Aorta (tissue), 5 donors: ENCODE data around the gene SLC22A5. TPM values are rescaled to one million over a fixed set of nuclear protein-coding genes. Genes with fewer than 3 reads are reported as not detected.
"Not testable (repeated sequence)": the region's sequence is repeated elsewhere in the genome, so short reads cannot be mapped to it uniquely, and the experiment has no call there.

Experiments used
- ATAC-seq: fragments of 200-7000 bp; cut with Tn5 transposase; one replicate; pipeline ENCODE4 v1.9.1; 2022; ENCODE audit warnings: moderate library complexity; ENCODE audit not compliant: low FRiP score
- DNase-seq, 2 donors: peaks; one replicate each; pipeline ENCODE4 v3.0.0-alpha.2; 2020
- H3K27ac ChIP-seq, 2 donors: one replicate each; pipeline ENCODE4 v1.5.1; 2013; ENCODE audit warnings: low read length in 2 of 2, mild to moderate bottlenecking in 2 of 2, moderate library complexity in 2 of 2, control low read depth in 1 of 2, inconsistent platforms in 1 of 2, low read depth in 1 of 2
- H3K27me3 ChIP-seq, 2 donors: one replicate each; pipeline ENCODE4 v1.6.1; 2013; ENCODE audit warnings: control low read depth in 1 of 2, low read length in 1 of 2, mild to moderate bottlenecking in 1 of 2, moderate library complexity in 1 of 2; ENCODE audit not compliant: insufficient read depth in 2 of 2, control insufficient read depth in 1 of 2
- H3K36me3 ChIP-seq, 2 donors: one replicate each; pipeline ENCODE4 v1.6.1; 2013; ENCODE audit warnings: control low read depth in 1 of 2, low read length in 1 of 2, mild to moderate bottlenecking in 1 of 2; ENCODE audit not compliant: insufficient read depth in 2 of 2, control insufficient read depth in 1 of 2
- H3K4me1 ChIP-seq, 2 donors: one replicate each; pipeline ENCODE4 v1.6.1; 2013; ENCODE audit warnings: low read length in 2 of 2, control low read depth in 1 of 2, mild to moderate bottlenecking in 1 of 2, moderate library complexity in 1 of 2; ENCODE audit not compliant: insufficient read depth in 2 of 2, control insufficient read depth in 1 of 2
- H3K4me3 ChIP-seq, 2 donors: one replicate each; pipeline ENCODE4 v1.5.1; 2013; ENCODE audit warnings: low read length in 2 of 2, control low read depth in 1 of 2, mild to moderate bottlenecking in 1 of 2
- H3K9me3 ChIP-seq: one replicate; pipeline ENCODE4 v1.6.1; 2013; ENCODE audit warnings: mild to moderate bottlenecking, low read length; ENCODE audit not compliant: control insufficient read depth
- WGBS, 2 donors: extraction: QIAGEN DNeasy Blood & Tissue Kit; methylation state at CpG; one replicate each; pipeline ENCODE4 v1.1.7; 2013; 5-methylcytosine and 5-hydroxymethylcytosine counted together
- intact Hi-C, 2 donors: fragments of 100-400 bp; cut with DNase I; formaldehyde crosslinking; loops; one replicate each; pipeline versions ENCODE4 v1.14.2 to v1.15.0; 2022
- polyA plus RNA-seq, 2 donors: library from polyadenylated mRNA; stranded (reverse); fragments of 200-250 nt; gene quantifications; one replicate each; pipeline ENCODE4 v1.2.3, GENCODE V29; 2013
- total RNA-seq, 2 donors: library from RNA; stranded (reverse); fragmentation: NEBNext Ultra II Directional; extraction: Animal tissue kit (Norgen Biotek cat#: 25700); gene quantifications; one replicate each; pipeline ENCODE4 v1.2.1, GENCODE V29; 2021
- donor health status: healthy with polysubstance abuse.
- donor health status: Bipolar disorder and iron deficiency.
- donor health status: DM: no; HTN: no; CAD: no.
- donor health status: DM: no; HTN: no; CAD: no.
- donor health status: DM: yes; HTN: yes; CAD: no.

The SLC22A5 gene
- total and polyA plus RNA-seq, 4 donors = 7.6 to 14.4 (median 8.8) TPM

GRCh38 chr5:132396589-132397031, 27.1 kb downstream of the SLC22A5 start:
- H3K4me1 ChIP-seq = no peaks in the 10 kb centered on the region
- no peak for DNase-seq
- WGBS, 2 donors = 77 to 90% methylated on average over 1 of the region's 1 CpG
- peaks cover 0 to 4% of the 10 kb centered on the region in 2 donors for H3K36me3 ChIP-seq
- no peaks in the 10 kb centered on the region for H3K27me3 ChIP-seq
- H3K4me3 ChIP-seq = no peak overlapping the region
- no peak for ATAC-seq
- no peak overlapping the region for H3K27ac ChIP-seq
- intact Hi-C loops = no loop called here
- no peaks in the 10 kb centered on the region for H3K9me3 ChIP-seq

GRCh38 chr5:132397224-132397623, 27.7 kb downstream of the SLC22A5 start:
- H3K4me1 ChIP-seq = no peaks in the 10 kb centered on the region
- H3K36me3 ChIP-seq = peaks cover 0 to 4% of the 10 kb centered on the region in 2 donors
- DNase-seq (no peak), ATAC-seq (no peak)
- H3K9me3 ChIP-seq = no peaks in the 10 kb centered on the region
- H3K27me3 ChIP-seq = no peaks in the 10 kb centered on the region
- no peak overlapping the region for H3K4me3 ChIP-seq
- no peak overlapping the region for H3K27ac ChIP-seq
- intact Hi-C loops = no loop called here
- WGBS, 2 donors = 97 to 98% methylated on average over 2 of the region's 2 CpGs

- H3K36me3 ChIP-seq, H3K4me3 ChIP-seq, intact Hi-C loops, DNase-seq, H3K9me3 ChIP-seq, H3K4me1 ChIP-seq, H3K27ac ChIP-seq, ATAC-seq, H3K27me3 ChIP-seq: not testable (repeated sequence)
- 79 to 85% methylated on average over 12 of the region's 12 CpGs for whole genome bisulfite sequencing, 2 donors
Measured at GRCh38 chr5:132397936-132398675, 28.6 kb downstream of the SLC22A5 start.

GRCh38 chr5:132404041-132404440, 34.5 kb downstream of the SLC22A5 start:
- intact Hi-C loops, H3K27ac ChIP-seq, H3K4me3 ChIP-seq, H3K36me3 ChIP-seq, H3K4me1 ChIP-seq, ATAC-seq, DNase-seq, H3K27me3 ChIP-seq, H3K9me3 ChIP-seq: not testable (repeated sequence)
- WGBS, 2 donors = 77 to 86% methylated on average over 2 of the region's 2 CpGs

- no peak for DNase-seq
- no peaks in the 10 kb centered on the region for H3K36me3 ChIP-seq
- H3K27me3 ChIP-seq = no peaks in the 10 kb centered on the region
- ATAC-seq = no peak
- 90 to 93% methylated on average over 1 of the region's 1 CpG for WGBS, 2 donors
- H3K4me1 ChIP-seq = peaks cover 0 to 2% of the 10 kb centered on the region in 2 donors
- no peaks in the 10 kb centered on the region for H3K9me3 ChIP-seq
- intact Hi-C loops = no loop called here
- no peak overlapping the region for H3K27ac ChIP-seq
- no peak overlapping the region for H3K4me3 ChIP-seq
Measured at GRCh38 chr5:132405646-132406045, 36.1 kb downstream of the SLC22A5 start.

- intact Hi-C loops = no loop called here
- Histone ChIP-seq H3K4me1 (peaks cover 0 to 2% of the 10 kb centered on the region in 2 donors), H3K27ac (peak overlapping the region in 1 of 2 donors; percentile 40), H3K9me3 (no peaks in the 10 kb centered on the region), H3K27me3 (no peaks in the 10 kb centered on the region), H3K4me3 (no peak overlapping the region), H3K36me3 (no peaks in the 10 kb centered on the region)
- ATAC-seq = no peak
- 76 to 82% methylated on average over 4 of the region's 4 CpGs for WGBS, 2 donors
- no peak for DNase-seq
Measured at GRCh38 chr5:132406144-132406783, 36.8 kb downstream of the SLC22A5 start.

GRCh38 chr5:132407970-132408369, 38.5 kb downstream of the SLC22A5 start:
- ATAC-seq = no peak
- H3K27ac ChIP-seq = no peak overlapping the region
- 83 to 89% methylated on average over 3 of the region's 3 CpGs for WGBS, 2 donors
- no peaks in the 10 kb centered on the region for H3K27me3 ChIP-seq
- H3K9me3 ChIP-seq = no peaks in the 10 kb centered on the region
- intact Hi-C loops = no loop called here
- no peak overlapping the region for H3K4me3 ChIP-seq
- H3K4me1 ChIP-seq = peaks cover 0 to 2% of the 10 kb centered on the region in 2 donors
- H3K36me3 ChIP-seq = no peaks in the 10 kb centered on the region
- DNase-seq = peak in 1 of 2 donors; percentile 59

- no peaks in the 10 kb centered on the region for H3K27me3 ChIP-seq
- H3K9me3 ChIP-seq = no peaks in the 10 kb centered on the region
- H3K4me1 ChIP-seq = peaks cover 0 to 2% of the 10 kb centered on the region in 2 donors
- H3K36me3 ChIP-seq = no peaks in the 10 kb centered on the region
- no peak for ATAC-seq
- no peak overlapping the region for H3K4me3 ChIP-seq
- intact Hi-C loops = no loop called here
- peak overlapping the region in 1 of 2 donors; percentile 46 for H3K27ac ChIP-seq
- DNase-seq = peak in 1 of 2 donors; percentile 30
- WGBS, 2 donors = 82 to 91% methylated on average over 6 of the region's 6 CpGs
Measured at GRCh38 chr5:132408456-132408855, 38.9 kb downstream of the SLC22A5 start.

- peak overlapping the region in 1 of 2 donors; percentile 61 for H3K27ac ChIP-seq
- ATAC-seq (no peak), DNase-seq (no peak)
- H3K4me1 ChIP-seq = peaks cover 0 to 2% of the 10 kb centered on the region in 2 donors
- H3K27me3 ChIP-seq = no peaks in the 10 kb centered on the region
- no peak overlapping the region for H3K4me3 ChIP-seq
- H3K9me3 ChIP-seq = no peaks in the 10 kb centered on the region
- intact Hi-C loops = no loop called here
- 56 to 62% methylated on average over 2 of the region's 2 CpGs for WGBS, 2 donors
- no peaks in the 10 kb centered on the region for H3K36me3 ChIP-seq
Measured at GRCh38 chr5:132408965-132409364, 39.5 kb downstream of the SLC22A5 start.
